ENCODE data around the gene CACNA1C.

CACNA1C gene

GRCh38 chr12:2664721-2665577 lies 612.2 kb downstream of the CACNA1C start:
- Histone ChIP-seq H3K36me3 (no peaks in the 10 kb centered on the region), H3K9me3 (no peaks in the 10 kb centered on the region; the same call in 1 of the 2 replicates), H3K4me3 (ENCODE audit: low read depth, low read length) (no peak overlapping the region), H3K27me3 (peaks cover 23% of the 10 kb centered on the region), H3K4me1 (no peaks in the 10 kb centered on the region)
- DNase-seq: no peak
- TF ChIP-seq, protein P1, sequence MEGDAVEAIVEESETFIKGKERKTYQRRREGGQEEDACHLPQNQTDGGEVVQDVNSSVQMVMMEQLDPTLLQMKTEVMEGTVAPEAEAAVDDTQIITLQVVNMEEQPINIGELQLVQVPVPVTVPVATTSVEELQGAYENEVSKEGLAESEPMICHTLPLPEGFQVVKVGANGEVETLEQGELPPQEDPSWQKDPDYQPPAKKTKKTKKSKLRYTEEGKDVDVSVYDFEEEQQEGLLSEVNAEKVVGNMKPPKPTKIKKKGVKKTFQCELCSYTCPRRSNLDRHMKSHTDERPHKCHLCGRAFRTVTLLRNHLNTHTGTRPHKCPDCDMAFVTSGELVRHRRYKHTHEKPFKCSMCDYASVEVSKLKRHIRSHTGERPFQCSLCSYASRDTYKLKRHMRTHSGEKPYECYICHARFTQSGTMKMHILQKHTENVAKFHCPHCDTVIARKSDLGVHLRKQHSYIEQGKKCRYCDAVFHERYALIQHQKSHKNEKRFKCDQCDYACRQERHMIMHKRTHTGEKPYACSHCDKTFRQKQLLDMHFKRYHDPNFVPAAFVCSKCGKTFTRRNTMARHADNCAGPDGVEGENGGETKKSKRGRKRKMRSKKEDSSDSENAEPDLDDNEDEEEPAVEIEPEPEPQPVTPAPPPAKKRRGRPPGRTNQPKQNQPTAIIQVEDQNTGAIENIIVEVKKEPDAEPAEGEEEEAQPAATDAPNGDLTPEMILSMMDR (IDR thresholded peaks at IDR 0.05; ENCODE audit: low read depth, low read length): no peak

DNA sequence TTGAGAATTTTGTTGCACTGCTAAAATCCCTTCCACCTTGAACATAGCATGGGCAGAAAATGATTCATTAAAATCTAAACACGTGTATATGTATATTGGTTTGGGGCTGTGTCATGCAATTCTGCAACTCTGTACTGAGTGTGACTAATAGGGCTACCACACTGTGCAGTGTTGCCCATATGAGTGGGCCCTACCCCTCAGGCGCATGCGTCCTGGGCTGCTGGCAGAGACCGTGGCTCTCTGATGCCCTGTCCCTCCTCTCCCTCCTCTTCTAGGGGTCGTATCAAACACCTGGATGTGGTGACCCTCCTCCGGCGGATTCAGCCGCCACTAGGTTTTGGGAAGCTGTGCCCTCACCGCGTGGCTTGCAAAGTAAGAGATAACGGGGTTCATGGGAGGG lies 613.6 kb downstream of the CACNA1C start:
- H3K27me3 ChIP-seq: peaks cover 27% of the 10 kb centered on the region
- TF ChIP-seq, protein P1 (IDR thresholded peaks at IDR 0.05; ENCODE audit: low read depth, low read length): no peak
- H3K9me3 ChIP-seq: no peaks in the 10 kb centered on the region; the same call in 1 of the 2 replicates
- no peaks in the 10 kb centered on the region for H3K4me1 ChIP-seq
- H3K36me3 ChIP-seq: no peaks in the 10 kb centered on the region
- H3K4me3 ChIP-seq (ENCODE audit: low read depth, low read length): no peak overlapping the region
- no peak for DNase-seq

GRCh38 chr12:2666846-2667245 lies 614.1 kb downstream of the CACNA1C start:
- DNase-seq: no peak
- no peaks in the 10 kb centered on the region for H3K4me1 ChIP-seq
- H3K9me3 ChIP-seq: no peaks in the 10 kb centered on the region; the same call in 1 of the 2 replicates
- H3K27me3 ChIP-seq: peaks cover 26% of the 10 kb centered on the region
- TF ChIP-seq, protein P1 (IDR thresholded peaks at IDR 0.05; ENCODE audit: low read depth, low read length): no peak
- no peak overlapping the region for H3K4me3 ChIP-seq (ENCODE audit: low read depth, low read length)
- H3K36me3 ChIP-seq: no peaks in the 10 kb centered on the region

DNA sequence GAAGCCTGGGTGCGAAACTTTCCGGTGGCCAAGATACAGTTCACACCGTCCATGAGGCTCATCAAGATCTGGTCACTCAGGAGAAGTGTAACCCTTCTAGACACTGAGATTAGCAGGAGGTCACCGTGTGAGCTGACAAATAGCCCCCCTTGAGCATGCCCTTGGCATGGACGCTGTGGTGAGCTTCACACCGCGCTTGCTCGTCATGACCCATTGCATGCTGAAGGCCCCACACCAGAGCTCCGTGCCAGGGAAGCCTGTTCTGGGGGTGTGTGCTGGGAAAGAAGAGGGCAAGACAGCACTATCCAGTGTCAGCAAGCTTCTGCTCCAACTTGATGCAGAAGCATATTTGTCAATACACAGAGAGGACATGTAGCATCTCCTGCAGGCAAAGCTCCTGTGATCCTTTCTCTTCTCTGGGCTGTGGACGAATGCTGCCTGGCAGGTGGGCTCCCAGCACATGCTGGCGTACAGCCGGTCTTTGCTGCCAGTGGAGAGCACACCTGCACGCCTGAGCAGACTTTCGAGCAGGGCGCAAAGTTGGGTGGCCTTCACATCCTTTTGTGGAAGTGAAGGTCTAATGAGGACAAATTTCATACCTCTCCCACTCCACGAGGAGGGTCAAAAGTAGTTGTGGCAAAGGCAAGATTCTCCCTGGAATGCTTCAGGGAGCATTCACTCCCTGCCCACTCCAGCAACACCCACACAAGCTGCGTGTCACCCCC lies 615.1 kb downstream of the CACNA1C start:
- TF ChIP-seq, protein P1 (IDR thresholded peaks at IDR 0.05; ENCODE audit: low read depth, low read length): no peak
- no peak for DNase-seq
- Histone ChIP-seq H3K27me3 (peaks cover 19% of the 10 kb centered on the region), H3K9me3 (no peaks in the 10 kb centered on the region; the same call in 1 of the 2 replicates), H3K4me3 (ENCODE audit: low read depth, low read length) (no peak overlapping the region), H3K4me1 (no peaks in the 10 kb centered on the region), H3K36me3 (no peaks in the 10 kb centered on the region)

DNA sequence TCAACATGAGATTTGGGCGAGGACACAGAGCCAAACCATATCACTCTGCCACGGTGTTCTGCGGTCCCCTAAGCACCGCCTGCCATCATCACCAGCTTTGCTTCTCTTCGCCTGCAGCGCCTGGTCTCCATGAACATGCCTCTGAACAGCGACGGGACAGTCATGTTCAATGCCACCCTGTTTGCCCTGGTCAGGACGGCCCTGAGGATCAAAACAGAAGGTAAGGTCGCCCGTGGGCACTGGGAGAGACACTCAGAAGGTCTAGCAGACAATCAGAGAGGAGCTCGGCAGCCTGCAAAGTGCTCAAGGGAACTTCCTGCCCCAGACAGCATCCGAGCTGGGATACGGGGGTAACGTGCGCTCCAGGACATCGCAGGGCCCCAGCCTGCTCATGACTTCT lies 616.0 kb downstream of the CACNA1C start:
- Histone ChIP-seq H3K36me3 (no peaks in the 10 kb centered on the region), H3K9me3 (no peaks in the 10 kb centered on the region; the same call in 1 of the 2 replicates), H3K4me3 (ENCODE audit: low read depth, low read length) (no peak overlapping the region), H3K4me1 (no peaks in the 10 kb centered on the region), H3K27me3 (peaks cover 18% of the 10 kb centered on the region)
- DNase-seq: no peak
- TF ChIP-seq, protein P1 (IDR thresholded peaks at IDR 0.05; ENCODE audit: low read depth, low read length): no peak
